SU-DHL-6 (cell line): ENCODE data around the gene NLGN2.

Experiments used
- CTCF ChIP-seq: fragments of 200-600 bp; sonication (generic); IDR thresholded peaks from one replicate; pipeline ENCODE4 v1.5.1; 2017; ENCODE audit warnings: antibody characterized with exemption, mild to moderate bottlenecking, low read length, moderate library complexity; ENCODE audit not compliant: insufficient read depth, poor library complexity, severe bottlenecking
- EZH2phosphoT487 ChIP-seq: fragments of 200-600 bp; sonication (generic), shearing (Covaris generic); conservative IDR thresholded peaks from 2 replicates; pipeline ENCODE4 v1.6.1; 2018; ENCODE audit warnings: mild to moderate bottlenecking, antibody characterized with exemption, low read length, moderate library complexity, mixed read lengths

GRCh38 chr17:7465597-7466275, 58.1 kb downstream of the NLGN2 start:
- TF ChIP-seq CTCF: no peak
- no peak for TF ChIP-seq EZH2phosphoT487
